HG02610 (cell line): ENCODE data around the gene PMIS2.

ENCODE experiments used
- ATAC-seq: cut with Tn5 transposase; IDR thresholded peaks from one replicate; pipeline ENCODE4 v1.9.1; 2021; ENCODE audit warnings: mild to moderate bottlenecking, moderate library complexity; ENCODE audit not compliant: unreplicated experiment

Gene PMIS2

GRCh38 chr19:35623327-35624010 lies 37.5 kb downstream of the PMIS2 start:
- no peak for ATAC-seq

GRCh38 chr19:35628264-35628564 lies 42.2 kb downstream of the PMIS2 start:
- ATAC-seq = no peak

- peak; percentile 94 for ATAC-seq
Measured at GRCh38 chr19:35628565-35629331, 42.8 kb downstream of the PMIS2 start, which contains the start of gene RBM42. Gene RBM42 (plus strand): TSS chr19:35629036. CDS start chr19:35629154, 118 bp downstream.

- ATAC-seq = no peak
Measured at GRCh38 chr19:35629332-35629633, 43.3 kb downstream of the PMIS2 start.

GRCh38 chr19:35633727-35634440 lies 47.9 kb downstream of the PMIS2 start:
- ATAC-seq = no peak

GRCh38 chr19:35636651-35637050 lies 50.7 kb downstream of the PMIS2 start:
- ATAC-seq = no peak
